GM21825 (cell line): Measurements from ENCODE around the gene SPTBN5.

Source experiments
- ATAC-seq: cut with Tn5 transposase; IDR thresholded peaks from one replicate; pipeline ENCODE4 v1.9.1; 2021; ENCODE audit warnings: mild to moderate bottlenecking, moderate library complexity; ENCODE audit not compliant: unreplicated experiment

Gene SPTBN5

GRCh38 chr15:41904541-41905005 is 10.7 kb upstream of the SPTBN5 start:
- ATAC-seq, result peak; percentile 59

GRCh38 chr15:41903782-41904181 is 9.9 kb upstream of the SPTBN5 start:
- ATAC-seq, result no peak

DNA sequence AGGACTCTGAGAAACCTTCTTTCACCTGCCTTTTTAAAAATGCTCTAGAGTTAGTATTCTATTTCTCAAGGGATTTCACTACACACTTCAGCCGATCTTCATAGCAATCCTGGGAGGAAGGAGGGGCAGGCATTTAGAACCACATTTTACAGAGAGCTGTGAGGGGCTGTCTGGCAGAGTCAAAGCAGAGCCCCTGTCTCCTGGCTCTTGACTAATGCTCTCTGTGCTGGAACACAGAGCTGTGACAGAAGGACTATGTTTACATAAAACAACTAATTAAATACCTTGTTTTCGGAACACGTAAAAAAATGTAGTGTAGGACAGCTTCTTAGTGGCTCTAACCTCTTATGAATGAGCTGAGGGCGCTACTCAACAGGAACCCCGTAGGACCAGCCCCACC is 7.6 kb upstream of the SPTBN5 start:
- no peak for ATAC-seq

- ATAC-seq, result no peak
Observed at GRCh38 chr15:41900526-41901380, 6.9 kb upstream of the SPTBN5 start.

DNA sequence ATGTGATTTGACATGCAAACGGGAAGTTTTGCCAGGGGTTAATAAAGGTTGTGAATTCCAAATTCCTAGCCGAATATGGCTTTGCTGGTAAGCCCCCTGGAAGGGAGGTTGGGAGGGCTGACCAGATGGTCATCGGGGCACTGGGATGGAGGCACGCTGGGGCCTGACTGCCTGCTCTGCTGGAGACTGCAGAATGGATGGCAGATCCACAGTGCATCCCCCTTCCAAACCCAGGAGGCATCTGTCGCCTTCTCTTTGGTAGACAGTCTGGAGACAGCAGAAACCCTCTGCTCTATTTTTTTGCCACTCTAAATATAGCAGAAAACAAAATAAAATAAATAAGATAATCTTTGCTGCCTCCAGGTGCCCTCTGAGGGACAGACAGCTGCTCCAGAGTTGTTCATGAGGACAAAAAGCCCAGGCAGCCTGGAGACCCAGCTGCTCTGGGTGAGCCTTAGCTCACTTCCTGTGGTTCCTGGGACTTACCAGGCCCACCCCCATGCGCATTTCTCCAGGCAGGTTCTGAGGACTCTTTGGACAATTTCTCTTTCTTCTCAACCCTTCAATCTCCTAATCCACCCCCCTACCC is 6.1 kb upstream of the SPTBN5 start:
- no peak for ATAC-seq

- ATAC-seq, result no peak
Observed at GRCh38 chr15:41897363-41897799, 3.5 kb upstream of the SPTBN5 start.

DNA sequence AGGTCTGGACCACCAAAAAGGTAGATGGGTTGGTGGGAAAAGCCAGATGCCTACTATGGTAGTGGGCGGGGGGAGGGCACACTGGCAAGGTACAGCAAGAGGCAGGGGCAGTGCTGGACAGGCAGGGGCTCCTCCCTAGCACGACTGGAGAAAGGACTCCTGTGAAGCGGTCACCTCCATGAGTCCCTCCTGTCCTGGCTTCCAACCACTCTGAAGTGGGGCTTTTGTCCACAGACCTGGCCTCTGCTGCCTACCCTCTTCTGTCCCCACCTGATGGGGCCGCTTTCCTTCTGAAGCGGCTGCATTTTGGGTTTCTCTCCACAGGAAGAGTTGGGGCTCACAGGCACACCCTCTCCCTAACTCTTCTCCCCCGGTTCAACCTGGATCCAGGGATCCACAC is 2.7 kb upstream of the SPTBN5 start:
- ATAC-seq, result no peak

DNA sequence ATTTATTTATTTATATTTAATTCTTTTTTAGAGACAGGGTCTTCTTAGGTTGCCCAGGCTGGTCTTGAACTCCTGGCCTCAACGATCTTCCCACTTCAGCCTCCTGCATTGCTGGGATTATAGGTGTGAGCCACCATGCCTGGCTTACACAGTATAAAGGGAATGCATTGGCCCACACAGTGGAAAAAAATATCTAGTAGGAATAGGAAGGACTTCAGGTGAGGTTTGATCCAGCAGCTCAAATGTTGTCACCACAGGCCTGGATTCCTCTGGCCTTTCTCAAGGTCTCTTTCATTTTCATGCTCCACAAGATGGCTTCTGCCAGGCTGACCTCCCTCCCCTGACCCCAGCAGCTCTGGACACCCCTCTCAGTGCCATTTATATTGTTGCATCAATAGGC is 2.1 kb upstream of the SPTBN5 start:
- no peak for ATAC-seq

DNA sequence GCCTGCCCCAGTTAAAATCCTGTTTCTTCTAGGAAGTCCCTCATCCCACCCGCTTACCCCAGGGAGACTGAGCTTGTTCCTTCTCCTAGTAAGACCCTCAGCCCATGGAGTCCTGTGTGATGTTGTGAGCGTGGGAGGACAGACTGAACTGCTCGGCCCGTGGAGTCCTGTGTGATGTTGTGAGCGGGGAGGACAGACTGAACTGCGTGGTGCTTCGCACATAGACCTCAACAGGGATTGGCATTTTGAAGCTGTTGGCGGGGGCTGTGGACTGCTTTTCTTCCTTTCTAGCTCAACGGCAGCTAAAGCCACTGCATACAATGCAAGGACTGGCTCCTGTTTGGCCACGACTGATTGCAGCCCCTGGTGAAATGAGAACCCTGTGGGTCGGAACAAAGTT is 1.6 kb upstream of the SPTBN5 start:
- ATAC-seq, result no peak

DNA sequence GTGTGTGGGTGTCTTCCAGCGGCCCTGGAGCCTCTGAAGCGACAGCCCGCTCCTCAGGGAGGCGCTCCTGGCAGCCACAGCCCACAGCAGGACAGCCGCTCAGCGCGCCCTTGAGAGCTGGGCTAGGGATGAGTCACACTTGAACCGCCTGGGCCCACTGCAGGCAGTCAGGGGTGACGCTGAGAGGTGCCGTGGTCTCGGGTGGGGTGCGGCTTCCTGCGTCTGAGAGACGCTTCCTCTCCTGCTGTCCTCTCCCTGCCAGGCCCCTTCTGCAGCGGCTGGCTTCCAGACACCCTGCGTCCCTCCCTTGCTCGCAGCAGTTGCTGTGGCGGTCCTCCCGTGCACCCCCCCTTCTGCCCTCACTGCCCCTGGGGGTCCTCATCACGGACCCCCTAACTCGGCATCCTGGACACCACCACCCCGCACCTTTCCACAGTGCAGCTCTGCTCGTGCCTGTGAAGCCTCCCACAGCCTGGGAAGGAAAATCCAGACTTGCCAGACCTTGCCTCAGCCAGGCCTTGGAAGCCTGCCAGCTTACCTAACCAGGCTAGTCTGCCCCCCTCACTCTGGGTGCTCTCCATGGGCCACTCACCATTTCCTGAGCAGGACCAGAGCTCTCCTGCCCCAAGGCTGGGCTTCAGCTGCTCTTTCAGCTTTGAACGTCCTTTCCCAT is 1.1 kb upstream of the SPTBN5 start:
- peak; percentile 87 for ATAC-seq

GRCh38 chr15:41894251-41894790 is 468 bp upstream of the SPTBN5 start:
- ATAC-seq, result no peak

DNA sequence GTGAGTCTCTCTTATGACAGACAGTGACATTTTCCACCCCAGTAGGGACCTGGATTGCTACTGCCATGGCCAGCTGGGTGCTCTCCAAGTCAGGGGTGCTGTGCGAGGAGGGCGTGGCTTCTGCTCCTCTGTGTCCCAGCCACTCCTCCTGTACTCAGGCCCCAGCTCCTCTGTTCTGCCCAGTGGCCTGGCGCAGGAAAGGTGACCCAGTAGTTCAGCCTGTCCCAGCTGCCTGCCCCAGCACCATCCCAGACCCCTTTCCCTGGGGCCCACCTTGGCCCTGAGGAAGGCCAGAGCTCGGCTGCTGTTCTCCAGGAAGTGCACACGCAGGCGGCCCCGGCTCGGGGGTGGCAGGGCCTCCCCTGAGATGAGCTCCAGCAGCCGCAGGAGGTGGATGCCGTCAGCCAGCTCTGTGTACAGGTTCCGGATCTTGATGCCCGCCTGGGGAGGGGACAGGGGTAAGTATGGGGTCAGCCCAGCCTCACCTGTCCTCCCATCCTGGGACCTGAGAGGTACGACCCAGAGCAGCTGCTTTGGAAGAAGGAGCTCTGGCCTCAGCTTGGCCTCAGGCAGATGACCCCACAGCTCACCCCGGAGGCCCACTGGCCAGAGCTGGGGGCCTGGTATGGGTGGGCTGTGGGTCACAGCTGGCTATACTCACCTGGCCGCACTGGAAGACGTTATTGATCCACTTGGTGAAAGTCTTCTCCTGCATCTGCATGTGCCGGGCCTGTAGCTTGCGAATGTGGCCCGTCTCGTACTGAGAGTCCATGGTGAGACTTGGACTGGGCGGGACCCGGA is 1.0 kb downstream of the SPTBN5 start:
- no peak for ATAC-seq

- ATAC-seq, result no peak
Observed at GRCh38 chr15:41891946-41892345, 1.9 kb downstream of the SPTBN5 start.

- ATAC-seq, result no peak
Observed at GRCh38 chr15:41891226-41891625, 2.6 kb downstream of the SPTBN5 start.

GRCh38 chr15:41890050-41890690 is 3.7 kb downstream of the SPTBN5 start:
- no peak for ATAC-seq

DNA sequence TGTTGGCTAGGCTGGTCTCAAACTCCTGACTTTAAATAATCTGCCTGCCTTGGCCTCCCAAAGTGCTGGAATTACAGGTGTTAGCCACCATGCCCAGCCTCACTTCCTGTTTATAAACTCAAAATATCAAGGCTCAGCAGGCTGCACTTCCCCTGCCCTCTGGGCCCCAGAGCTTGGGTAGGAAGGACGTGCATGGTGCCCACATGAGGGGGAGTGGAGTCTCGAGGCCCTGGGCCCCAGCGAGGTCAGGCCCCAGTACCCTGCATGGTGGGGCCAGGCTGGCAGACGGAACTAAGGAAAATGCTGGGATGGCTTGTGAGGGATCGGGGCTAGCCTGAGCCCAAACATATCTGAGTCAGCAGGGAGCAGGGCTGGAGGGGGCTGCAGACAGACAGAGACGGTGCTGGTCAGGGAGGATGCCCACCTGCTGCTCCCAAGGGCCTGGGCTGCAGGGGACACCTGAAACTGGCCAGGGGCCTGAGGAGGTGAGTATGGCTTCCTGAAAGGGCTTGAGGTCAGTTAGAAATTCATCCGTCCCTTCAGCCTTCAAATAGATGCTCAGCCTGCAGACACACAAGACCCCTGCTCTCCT is 5.1 kb downstream of the SPTBN5 start:
- no peak for ATAC-seq

GRCh38 chr15:41887893-41888292 is 6.0 kb downstream of the SPTBN5 start:
- ATAC-seq, result no peak

GRCh38 chr15:41887161-41887560 is 6.7 kb downstream of the SPTBN5 start:
- no peak for ATAC-seq

- ATAC-seq, result no peak
Observed at GRCh38 chr15:41886741-41887140, 7.1 kb downstream of the SPTBN5 start.

- ATAC-seq, result no peak
Observed at GRCh38 chr15:41885841-41886240, 8.0 kb downstream of the SPTBN5 start.
